ENCODE data around the gene RPAP2.

RPAP2 gene

DNA sequence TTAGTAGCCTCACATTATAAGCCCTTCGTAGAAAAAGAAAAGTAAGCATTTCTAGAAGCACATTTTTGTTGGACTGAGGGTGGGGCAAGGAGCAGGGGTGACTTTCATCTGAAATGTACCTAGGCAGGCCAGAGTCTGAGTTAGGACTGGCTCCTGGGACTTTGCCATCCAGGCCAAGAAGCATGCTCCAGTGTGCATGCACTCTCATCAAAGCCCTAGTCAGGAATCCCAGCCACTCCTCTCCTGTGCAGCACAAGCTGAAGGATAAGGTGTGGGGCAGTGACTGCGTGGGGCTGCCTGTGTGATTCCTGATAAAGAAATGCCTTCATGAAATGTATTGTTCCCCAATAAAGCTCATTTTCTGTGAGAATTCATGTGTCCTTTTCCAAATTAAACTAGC is 99.7 kb downstream of the RPAP2 start:
- Histone ChIP-seq H4K20me1 (ENCODE audit: insufficient read depth, low read length) (no peaks in the 10 kb centered on the region), H3K9me2 (ENCODE audit: low read depth, low read length) (no peaks in the 10 kb centered on the region), H3K4me2 (ENCODE audit: low read length) (no peak overlapping the region), H3F3A (ENCODE audit: insufficient read depth, low read length) (no peaks in the 10 kb centered on the region), H3K9ac (ENCODE audit: low read length) (no peak overlapping the region), H3K79me2 (ENCODE audit: insufficient read depth, low read length) (no peaks in the 10 kb centered on the region), H2AFZ (ENCODE audit: low read length) (no peak overlapping the region), H3K27ac (ENCODE audit: low read depth, low read length, poor library complexity, severe bottlenecking) (no peak overlapping the region), H3K4me3 (ENCODE audit: low read depth, low read length, poor library complexity, severe bottlenecking) (no peak overlapping the region), H3K4me1 (ENCODE audit: insufficient read depth, low read length, severe bottlenecking) (peaks cover 8% of the 10 kb centered on the region), H3K27me3 (ENCODE audit: insufficient read depth, low read length) (no peaks in the 10 kb centered on the region), H3K36me3 (ENCODE audit: insufficient read depth, low read length) (no peaks in the 10 kb centered on the region), H3K9me3 (ENCODE audit: low read length) (peaks cover 9% of the 10 kb centered on the region; the same call in 1 of the 2 replicates)
- TF ChIP-seq, protein P1, sequence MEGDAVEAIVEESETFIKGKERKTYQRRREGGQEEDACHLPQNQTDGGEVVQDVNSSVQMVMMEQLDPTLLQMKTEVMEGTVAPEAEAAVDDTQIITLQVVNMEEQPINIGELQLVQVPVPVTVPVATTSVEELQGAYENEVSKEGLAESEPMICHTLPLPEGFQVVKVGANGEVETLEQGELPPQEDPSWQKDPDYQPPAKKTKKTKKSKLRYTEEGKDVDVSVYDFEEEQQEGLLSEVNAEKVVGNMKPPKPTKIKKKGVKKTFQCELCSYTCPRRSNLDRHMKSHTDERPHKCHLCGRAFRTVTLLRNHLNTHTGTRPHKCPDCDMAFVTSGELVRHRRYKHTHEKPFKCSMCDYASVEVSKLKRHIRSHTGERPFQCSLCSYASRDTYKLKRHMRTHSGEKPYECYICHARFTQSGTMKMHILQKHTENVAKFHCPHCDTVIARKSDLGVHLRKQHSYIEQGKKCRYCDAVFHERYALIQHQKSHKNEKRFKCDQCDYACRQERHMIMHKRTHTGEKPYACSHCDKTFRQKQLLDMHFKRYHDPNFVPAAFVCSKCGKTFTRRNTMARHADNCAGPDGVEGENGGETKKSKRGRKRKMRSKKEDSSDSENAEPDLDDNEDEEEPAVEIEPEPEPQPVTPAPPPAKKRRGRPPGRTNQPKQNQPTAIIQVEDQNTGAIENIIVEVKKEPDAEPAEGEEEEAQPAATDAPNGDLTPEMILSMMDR (IDR thresholded peaks at IDR 0.05; ENCODE audit: low read length): no peak
- TF ChIP-seq EZH2 (IDR thresholded peaks at IDR 0.05; ENCODE audit: borderline replicate concordance, low read length): no peak

DNA sequence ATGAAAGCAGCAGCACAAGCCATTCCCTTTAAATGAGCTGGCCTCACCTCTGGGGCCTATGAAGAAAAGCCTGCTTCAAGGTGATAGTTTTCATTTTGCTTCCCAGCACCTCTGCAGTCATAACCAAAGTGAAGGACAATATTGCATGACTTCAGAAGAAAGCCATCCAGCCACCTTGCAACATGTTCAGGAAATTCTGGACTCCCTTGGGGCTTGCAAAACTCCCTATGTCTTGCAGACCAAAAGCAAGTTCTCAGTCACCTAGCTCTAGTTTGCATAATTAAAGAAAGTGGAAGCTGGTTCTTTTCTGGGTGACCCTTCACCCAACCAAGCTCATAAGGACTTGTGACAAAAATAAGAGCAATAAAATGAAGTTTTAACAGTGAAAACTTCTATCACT is 100.2 kb downstream of the RPAP2 start:
- no peaks in the 10 kb centered on the region for H3K27me3 ChIP-seq (ENCODE audit: insufficient read depth, low read length)
- no peak overlapping the region for H3K9ac ChIP-seq (ENCODE audit: low read length)
- no peak overlapping the region for H3K4me3 ChIP-seq (ENCODE audit: low read depth, low read length, poor library complexity, severe bottlenecking)
- no peaks in the 10 kb centered on the region for H3K79me2 ChIP-seq (ENCODE audit: insufficient read depth, low read length)
- no peak overlapping the region for H3K4me2 ChIP-seq (ENCODE audit: low read length)
- no peaks in the 10 kb centered on the region for H3K9me2 ChIP-seq (ENCODE audit: low read depth, low read length)
- no peak overlapping the region for H3K27ac ChIP-seq (ENCODE audit: low read depth, low read length, poor library complexity, severe bottlenecking)
- no peaks in the 10 kb centered on the region for H4K20me1 ChIP-seq (ENCODE audit: insufficient read depth, low read length)
- H3K36me3 ChIP-seq (ENCODE audit: insufficient read depth, low read length): no peaks in the 10 kb centered on the region
- peaks cover 8% of the 10 kb centered on the region for H3K4me1 ChIP-seq (ENCODE audit: insufficient read depth, low read length, severe bottlenecking)
- TF ChIP-seq, protein P1 (IDR thresholded peaks at IDR 0.05; ENCODE audit: low read length): no peak
- TF ChIP-seq EZH2 (IDR thresholded peaks at IDR 0.05; ENCODE audit: borderline replicate concordance, low read length): no peak
- peaks cover 9% of the 10 kb centered on the region; the same call in 1 of the 2 replicates for H3K9me3 ChIP-seq (ENCODE audit: low read length)
- no peak overlapping the region for H2AFZ ChIP-seq (ENCODE audit: low read length)
- no peaks in the 10 kb centered on the region for H3F3A ChIP-seq (ENCODE audit: insufficient read depth, low read length)

DNA sequence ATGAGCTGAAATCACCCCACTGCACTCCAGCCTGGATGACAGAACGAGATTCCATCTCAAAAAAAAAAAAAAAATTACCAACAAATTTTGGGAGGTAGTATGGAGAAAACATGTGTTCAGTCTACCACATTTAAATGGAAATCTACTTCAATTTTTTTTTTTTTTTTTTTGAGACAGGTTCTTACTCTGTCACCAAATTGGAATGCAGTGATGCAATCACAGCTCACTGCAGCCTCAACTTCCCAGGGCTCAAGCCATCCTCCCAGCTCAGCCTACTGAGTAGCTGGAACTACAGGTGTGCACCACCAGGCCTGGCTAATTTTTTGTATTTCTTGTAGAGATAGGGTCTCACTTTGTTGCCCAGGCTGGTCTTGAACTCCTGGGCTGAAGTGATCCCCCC is 105.8 kb downstream of the RPAP2 start:
- no peak overlapping the region for H3K4me3 ChIP-seq (ENCODE audit: low read depth, low read length, poor library complexity, severe bottlenecking)
- H3K4me1 ChIP-seq (ENCODE audit: insufficient read depth, low read length, severe bottlenecking): no peaks in the 10 kb centered on the region
- no peak overlapping the region for H3K4me2 ChIP-seq (ENCODE audit: low read length)
- H3K79me2 ChIP-seq (ENCODE audit: insufficient read depth, low read length): no peaks in the 10 kb centered on the region
- H3K9me2 ChIP-seq (ENCODE audit: low read depth, low read length): no peaks in the 10 kb centered on the region
- no peaks in the 10 kb centered on the region for H3F3A ChIP-seq (ENCODE audit: insufficient read depth, low read length)
- H3K36me3 ChIP-seq (ENCODE audit: insufficient read depth, low read length): no peaks in the 10 kb centered on the region
- H2AFZ ChIP-seq (ENCODE audit: low read length): no peak overlapping the region
- no peak overlapping the region for H3K27ac ChIP-seq (ENCODE audit: low read depth, low read length, poor library complexity, severe bottlenecking)
- H3K27me3 ChIP-seq (ENCODE audit: insufficient read depth, low read length): no peaks in the 10 kb centered on the region
- no peak overlapping the region for H3K9ac ChIP-seq (ENCODE audit: low read length)
- H3K9me3 ChIP-seq (ENCODE audit: low read length): peaks cover 4% of the 10 kb centered on the region; the same call in 1 of the 2 replicates
- TF ChIP-seq, protein P1 (IDR thresholded peaks at IDR 0.05; ENCODE audit: low read length): no peak
- TF ChIP-seq EZH2 (IDR thresholded peaks at IDR 0.05; ENCODE audit: borderline replicate concordance, low read length): no peak
- H4K20me1 ChIP-seq (ENCODE audit: insufficient read depth, low read length): no peaks in the 10 kb centered on the region
